Activated T-cell treated with anti-CD3 and anti-CD28 coated beads, Interleukin-2, amount 50 U/mL, for 4 hours (primary cell): ENCODE data around the gene SLC1A3. TPM values are rescaled to one million over a fixed set of nuclear protein-coding genes. Genes with fewer than 3 reads are reported as not detected.

ENCODE experiments used
- ATAC-seq, 2 donors: fragments of 200-7000 bp; cut with Tn5 transposase; one replicate each; pipeline ENCODE4 v1.10.0; 2021
- DNase-seq: peaks from one replicate; pipeline ENCODE4 v3.0.0-alpha.2; 2020
- H3K27me3 Mint-ChIP-seq: one replicate; pipeline ENCODE4 v1.8.0; 2021; ENCODE audit warnings: low read depth, mixed read lengths
- H3K36me3 Mint-ChIP-seq: one replicate; pipeline ENCODE4 v1.8.0; 2022; ENCODE audit warnings: mixed read lengths; ENCODE audit not compliant: insufficient read depth
- H3K4me1 Mint-ChIP-seq: one replicate; pipeline ENCODE4 v1.8.0; 2021; ENCODE audit warnings: low read depth, mixed read lengths
- H3K4me3 Mint-ChIP-seq: one replicate; pipeline ENCODE4 v1.8.0; 2021; ENCODE audit warnings: mild to moderate bottlenecking, moderate library complexity, mixed read lengths
- H3K9me3 Mint-ChIP-seq: one replicate; pipeline ENCODE4 v1.8.0; 2021; ENCODE audit warnings: mixed read lengths
- total RNA-seq, 3 donors: library from RNA; stranded (reverse); gene quantifications; one replicate each; pipeline ENCODE4 v1.2.1, GENCODE V29; 2021

SLC1A3 gene
- total RNA-seq, 3 donors from 2014 or later, result 0.56 to 1.4 (median 0.76) TPM

DNA sequence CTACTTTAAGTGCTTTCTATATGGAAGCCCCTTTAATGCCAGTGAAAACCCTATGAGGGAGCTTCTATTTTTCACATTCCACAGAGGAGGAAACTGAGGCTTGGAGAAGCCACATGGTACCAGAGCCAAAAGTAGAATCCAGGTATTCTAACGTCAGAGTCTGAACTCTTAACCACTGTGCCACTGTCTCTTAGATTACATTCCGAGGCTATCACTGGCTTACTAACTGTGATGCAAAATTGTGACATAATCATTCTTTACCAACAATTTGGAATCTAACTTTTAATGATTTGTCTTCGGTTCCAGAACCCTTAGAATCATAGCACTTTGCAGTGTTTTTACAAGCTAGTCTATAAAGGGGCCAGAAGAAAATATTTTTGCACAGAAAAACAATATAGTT, 59.2 kb downstream of the SLC1A3 start:
- Mint-ChIP-seq H3K9me3 (no peaks in the 10 kb centered on the region), H3K4me3 (no peak overlapping the region), H3K4me1 (no peaks in the 10 kb centered on the region), H3K27me3 (peaks cover 4% of the 10 kb centered on the region), H3K36me3 (no peaks in the 10 kb centered on the region)
- DNase-seq (no peak), ATAC-seq (no peak)

DNA sequence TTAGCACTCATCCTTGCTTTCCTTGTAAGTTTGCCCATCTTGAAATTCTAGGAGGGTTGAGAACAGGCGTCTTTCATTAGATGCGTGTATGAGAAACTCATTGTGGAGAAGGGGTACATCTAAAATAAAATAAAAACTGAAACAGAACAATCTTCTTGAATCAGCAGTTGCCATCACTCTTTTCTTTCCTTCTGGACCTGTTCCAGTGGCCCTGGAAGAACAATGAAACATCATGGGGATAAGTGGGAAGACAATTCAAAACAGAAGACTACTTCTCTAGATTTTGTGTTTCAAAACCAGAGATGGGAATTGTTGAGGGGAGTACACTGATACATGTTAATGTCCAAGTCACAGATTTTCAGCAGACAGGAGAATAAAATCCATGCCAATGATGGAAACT, 59.9 kb downstream of the SLC1A3 start:
- Mint-ChIP-seq H3K36me3 (no peaks in the 10 kb centered on the region), H3K27me3 (peaks cover 2% of the 10 kb centered on the region), H3K9me3 (no peaks in the 10 kb centered on the region), H3K4me3 (no peak overlapping the region), H3K4me1 (no peaks in the 10 kb centered on the region)
- no peak for ATAC-seq
- DNase-seq, result no peak

DNA sequence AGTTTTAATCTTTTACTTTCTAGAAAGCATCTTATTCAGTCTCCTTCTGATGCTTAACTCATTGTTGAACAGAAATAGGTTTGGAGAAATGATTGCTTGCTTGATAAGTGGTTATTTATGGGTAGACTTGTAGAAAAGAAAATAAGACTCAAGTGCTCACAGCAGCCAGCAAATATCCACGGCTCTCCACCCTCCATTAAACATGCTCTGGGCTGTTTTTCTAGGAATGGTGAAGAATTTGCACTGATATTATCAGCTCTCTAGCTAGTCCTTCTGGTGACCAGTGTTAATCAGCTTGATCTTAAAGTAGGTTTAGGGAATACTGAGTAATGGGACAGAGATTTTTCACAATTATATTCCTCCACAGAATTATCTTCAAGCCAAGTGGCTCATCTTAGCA, 60.6 kb downstream of the SLC1A3 start:
- DNase-seq, result no peak
- Mint-ChIP-seq H3K27me3 (peaks cover 2% of the 10 kb centered on the region), H3K4me1 (no peaks in the 10 kb centered on the region), H3K4me3 (no peak overlapping the region), H3K9me3 (no peaks in the 10 kb centered on the region), H3K36me3 (no peaks in the 10 kb centered on the region)
- ATAC-seq, result no peak

DNA sequence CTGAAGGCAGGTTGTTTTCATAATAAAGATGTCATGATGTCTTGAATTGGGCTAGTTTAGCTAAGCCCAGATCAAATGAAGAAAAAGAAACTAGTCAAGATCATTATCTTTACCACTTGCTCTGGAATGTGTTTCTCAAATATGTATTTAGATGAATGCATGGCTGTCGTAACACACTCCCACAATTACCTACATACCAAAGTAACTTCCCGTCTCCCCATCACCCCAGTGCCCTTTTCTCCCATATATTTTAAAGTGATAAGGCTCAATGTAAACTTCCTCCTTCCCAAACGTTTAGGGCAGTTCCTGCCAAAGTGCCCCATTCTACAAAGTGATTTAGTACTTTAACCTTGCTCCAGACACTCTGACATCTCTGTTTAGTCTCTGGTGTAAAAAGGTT, 61.4 kb downstream of the SLC1A3 start:
- Mint-ChIP-seq H3K4me3 (no peak overlapping the region), H3K36me3 (no peaks in the 10 kb centered on the region)

DNA sequence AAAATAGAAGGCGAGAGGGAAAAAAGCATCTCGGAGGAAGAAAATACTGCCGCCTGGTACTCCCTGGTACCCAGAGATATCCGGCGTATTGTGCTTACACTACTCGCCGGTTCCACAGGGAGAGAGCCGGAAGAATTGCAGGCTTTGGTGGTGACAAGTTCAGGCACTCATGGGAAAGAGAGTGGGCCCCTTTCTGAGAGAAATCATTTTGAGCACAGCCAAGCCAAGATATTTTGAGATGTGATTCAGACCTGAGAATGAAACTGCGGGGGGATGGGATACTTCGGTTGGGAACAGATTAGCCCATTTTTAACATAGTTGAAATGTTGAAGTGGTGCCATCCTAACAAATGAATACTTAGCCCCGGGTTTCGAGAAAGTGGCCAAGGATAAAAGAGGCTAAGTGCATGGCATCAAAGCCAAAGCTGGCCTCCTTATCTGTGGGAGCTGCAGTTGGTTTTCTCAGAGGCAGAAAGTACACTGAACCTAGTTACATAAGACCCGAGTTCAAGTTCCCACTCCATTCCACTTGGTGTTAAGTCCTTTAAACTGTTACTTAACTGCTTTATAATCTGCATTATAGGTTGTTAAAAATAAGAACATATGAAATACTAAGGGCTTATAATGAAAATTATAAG, 62.7 kb downstream of the SLC1A3 start:
- H3K9me3 Mint-ChIP-seq, result no peaks in the 10 kb centered on the region
- H3K36me3 Mint-ChIP-seq, result no peaks in the 10 kb centered on the region
- no peaks in the 10 kb centered on the region for H3K4me1 Mint-ChIP-seq
- no peak overlapping the region for H3K4me3 Mint-ChIP-seq
- DNase-seq (no peak), ATAC-seq (no peak)
- H3K27me3 Mint-ChIP-seq, result peaks cover 2% of the 10 kb centered on the region

More for the DNA sequence above, 61.4 kb downstream of the SLC1A3 start:
- no peak for ATAC-seq
- no peak for DNase-seq
- H3K4me1 Mint-ChIP-seq, result no peaks in the 10 kb centered on the region
- peaks cover 2% of the 10 kb centered on the region for H3K27me3 Mint-ChIP-seq
- H3K9me3 Mint-ChIP-seq, result no peaks in the 10 kb centered on the region

DNA sequence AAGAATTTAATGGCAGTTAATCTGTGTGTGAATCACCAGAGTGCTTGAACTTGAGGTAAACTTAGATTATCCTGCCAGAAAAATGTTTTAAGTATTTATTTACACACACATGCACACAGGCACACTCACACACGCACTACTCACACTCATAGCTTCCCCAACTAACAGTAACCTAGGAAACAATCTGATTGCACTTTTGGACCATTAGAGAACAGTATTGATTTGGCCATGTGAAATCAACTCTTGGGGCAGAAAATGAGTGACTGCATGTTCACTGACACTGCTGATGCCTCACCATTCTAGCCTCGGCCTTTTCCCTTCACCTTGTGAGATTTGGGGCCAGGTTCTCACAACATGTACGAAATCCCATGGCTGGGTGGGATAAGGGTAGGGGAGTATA, 64.1 kb downstream of the SLC1A3 start:
- no peak for DNase-seq
- H3K36me3 Mint-ChIP-seq, result no peaks in the 10 kb centered on the region
- peaks cover 2% of the 10 kb centered on the region for H3K27me3 Mint-ChIP-seq
- ATAC-seq, result no peak
- H3K4me1 Mint-ChIP-seq, result no peaks in the 10 kb centered on the region
- H3K9me3 Mint-ChIP-seq, result no peaks in the 10 kb centered on the region
- no peak overlapping the region for H3K4me3 Mint-ChIP-seq

DNA sequence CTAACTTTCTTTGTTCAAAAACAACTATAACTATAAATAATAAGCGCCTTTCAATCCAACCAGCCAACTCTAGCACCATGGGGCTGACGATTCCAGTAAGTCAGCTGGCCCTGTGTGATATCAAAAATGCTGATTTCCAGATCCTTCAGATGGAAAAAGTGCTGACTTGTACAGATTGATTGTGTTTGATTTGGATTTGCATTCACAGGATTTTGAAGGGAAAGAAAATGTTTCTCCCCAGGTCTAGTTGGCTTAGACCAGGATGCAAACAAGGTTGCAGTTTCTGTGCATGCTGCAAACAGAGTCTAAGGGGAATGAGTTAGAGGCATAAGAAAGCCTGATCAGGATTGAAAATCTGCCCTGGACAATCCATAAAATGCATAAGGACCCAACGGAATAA, 68.9 kb downstream of the SLC1A3 start:
- no peaks in the 10 kb centered on the region for H3K9me3 Mint-ChIP-seq
- H3K36me3 Mint-ChIP-seq, result no peaks in the 10 kb centered on the region
- no peak for ATAC-seq
- no peaks in the 10 kb centered on the region for H3K4me1 Mint-ChIP-seq
- no peaks in the 10 kb centered on the region for H3K27me3 Mint-ChIP-seq
- DNase-seq, result no peak
- no peak overlapping the region for H3K4me3 Mint-ChIP-seq

DNA sequence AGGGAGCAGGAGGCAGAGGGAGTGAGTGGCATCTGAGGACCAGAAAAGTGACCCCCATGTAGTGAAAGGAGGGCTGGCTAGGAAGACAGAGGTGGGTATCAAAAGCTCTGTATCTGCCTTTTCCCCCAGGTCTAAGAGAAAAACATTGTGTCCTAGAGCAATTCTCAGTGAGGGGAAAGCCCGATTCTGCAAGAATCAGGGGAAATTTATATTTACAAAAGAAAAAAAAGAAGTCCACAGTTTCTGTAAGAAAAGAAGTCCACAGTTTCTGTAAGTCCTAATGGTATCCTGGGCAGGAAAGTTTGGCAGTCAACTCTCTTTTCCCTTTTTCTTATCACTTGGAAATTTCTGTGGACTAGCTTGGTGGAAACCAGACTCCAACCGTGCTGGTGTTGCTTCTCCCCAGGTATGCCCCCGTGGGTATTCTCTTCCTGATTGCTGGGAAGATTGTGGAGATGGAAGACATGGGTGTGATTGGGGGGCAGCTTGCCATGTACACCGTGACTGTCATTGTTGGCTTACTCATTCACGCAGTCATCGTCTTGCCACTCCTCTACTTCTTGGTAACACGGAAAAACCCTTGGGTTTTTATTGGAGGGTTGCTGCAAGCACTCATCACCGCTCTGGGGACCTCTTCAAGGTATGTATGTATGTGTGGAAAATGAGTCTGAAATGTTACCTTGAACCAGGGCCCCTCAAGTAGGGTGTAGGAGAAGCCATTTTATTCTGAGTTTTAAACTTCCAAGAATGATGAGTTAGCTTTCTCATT, 73.0 kb downstream of the SLC1A3 start:
- no peaks in the 10 kb centered on the region for H3K9me3 Mint-ChIP-seq
- ATAC-seq (no peak), DNase-seq (no peak)
- H3K4me3 Mint-ChIP-seq, result no peak overlapping the region
- H3K36me3 Mint-ChIP-seq, result no peaks in the 10 kb centered on the region
- no peaks in the 10 kb centered on the region for H3K27me3 Mint-ChIP-seq
- no peaks in the 10 kb centered on the region for H3K4me1 Mint-ChIP-seq

DNA sequence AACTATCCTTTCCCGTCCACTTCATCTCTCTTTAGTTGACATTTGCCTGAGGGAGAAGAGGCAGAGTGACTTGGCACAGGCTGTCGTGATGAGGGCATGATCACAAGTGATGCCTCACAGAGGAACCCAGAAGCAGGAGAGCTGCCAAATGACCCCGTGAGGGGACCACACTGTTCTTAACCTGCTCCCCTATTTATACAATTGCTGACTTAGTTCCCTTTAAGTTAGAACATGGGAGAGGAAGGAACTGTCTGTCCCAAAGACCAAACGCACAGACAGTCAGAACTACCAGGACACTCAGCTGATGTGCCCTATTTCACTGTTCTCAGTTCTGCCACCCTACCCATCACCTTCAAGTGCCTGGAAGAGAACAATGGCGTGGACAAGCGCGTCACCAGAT, 73.7 kb downstream of the SLC1A3 start:
- Mint-ChIP-seq H3K4me3 (no peak overlapping the region), H3K36me3 (no peaks in the 10 kb centered on the region), H3K4me1 (no peaks in the 10 kb centered on the region), H3K27me3 (no peaks in the 10 kb centered on the region), H3K9me3 (no peaks in the 10 kb centered on the region)
- ATAC-seq, result no peak
- no peak for DNase-seq

DNA sequence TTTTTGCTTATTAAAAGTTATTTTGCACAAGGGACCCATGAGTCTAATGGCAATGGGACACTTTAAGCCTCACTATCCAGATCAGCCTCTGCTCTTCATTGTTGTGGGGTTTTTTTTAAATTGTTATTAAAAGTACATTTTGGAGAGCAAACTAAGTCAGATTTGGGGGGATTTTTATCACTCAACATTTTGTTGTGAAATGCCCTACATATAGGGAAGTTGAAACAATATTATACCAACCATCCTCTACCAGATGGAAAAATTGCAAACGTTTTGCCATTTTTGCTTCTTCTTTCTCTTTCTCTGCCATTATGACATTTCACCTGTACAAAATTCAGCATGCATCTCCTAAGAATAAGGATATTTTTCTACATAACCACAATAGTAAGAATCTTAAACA, 75.3 kb downstream of the SLC1A3 start:
- DNase-seq (no peak), ATAC-seq (no peak)
- Mint-ChIP-seq H3K27me3 (peaks cover 2% of the 10 kb centered on the region), H3K9me3 (no peaks in the 10 kb centered on the region), H3K36me3 (no peaks in the 10 kb centered on the region), H3K4me3 (no peak overlapping the region), H3K4me1 (no peaks in the 10 kb centered on the region)

DNA sequence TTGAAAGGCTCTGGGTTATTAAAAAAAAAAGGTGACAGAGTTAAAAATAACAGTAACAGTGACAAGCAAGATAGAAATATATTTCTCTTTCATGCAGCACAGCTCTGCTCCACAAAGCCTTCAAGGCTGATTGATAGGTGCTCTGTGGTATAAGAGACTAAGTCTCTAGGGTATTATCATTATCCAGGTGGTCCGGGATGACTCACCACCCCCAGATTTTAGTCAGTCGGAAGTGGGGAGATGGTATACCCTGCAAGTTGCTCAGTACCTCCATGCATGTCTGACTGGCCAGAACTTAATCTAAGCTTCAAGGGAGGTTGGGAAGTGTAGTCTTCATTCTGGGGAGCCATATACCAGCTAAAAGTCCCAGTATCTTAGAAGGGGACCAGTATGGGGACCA, 76.1 kb downstream of the SLC1A3 start:
- no peak overlapping the region for H3K4me3 Mint-ChIP-seq
- no peaks in the 10 kb centered on the region for H3K9me3 Mint-ChIP-seq
- ATAC-seq, result no peak
- no peak for DNase-seq
- H3K4me1 Mint-ChIP-seq, result no peaks in the 10 kb centered on the region
- H3K27me3 Mint-ChIP-seq, result peaks cover 2% of the 10 kb centered on the region
- no peaks in the 10 kb centered on the region for H3K36me3 Mint-ChIP-seq

DNA sequence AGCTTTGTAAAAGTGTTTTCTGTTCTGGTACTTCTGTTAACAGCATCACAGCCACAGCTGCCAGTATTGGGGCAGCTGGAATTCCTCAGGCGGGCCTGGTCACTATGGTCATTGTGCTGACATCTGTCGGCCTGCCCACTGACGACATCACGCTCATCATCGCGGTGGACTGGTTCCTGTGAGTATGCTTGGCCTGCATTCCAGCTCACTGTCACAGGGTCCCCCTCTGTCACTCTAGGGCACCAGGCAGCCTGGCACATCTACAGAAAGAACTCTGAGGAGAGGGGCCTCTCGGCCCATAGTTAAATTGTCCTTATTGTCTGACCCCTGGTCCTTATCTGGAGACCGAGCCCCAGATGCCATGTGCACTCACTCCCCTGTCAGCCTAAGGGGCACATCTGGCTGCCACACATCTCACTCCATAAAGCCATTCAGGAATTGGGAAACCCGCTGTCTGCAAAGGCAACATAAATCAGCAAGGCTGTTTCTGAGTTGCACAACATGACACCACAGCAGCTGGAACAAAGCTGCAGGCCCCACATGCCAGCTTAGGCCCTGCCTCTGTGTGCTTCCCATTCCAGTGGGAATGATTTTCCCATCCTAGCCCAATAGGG, 77.5 kb downstream of the SLC1A3 start:
- Mint-ChIP-seq H3K9me3 (no peaks in the 10 kb centered on the region), H3K4me3 (no peak overlapping the region), H3K4me1 (no peaks in the 10 kb centered on the region), H3K36me3 (no peaks in the 10 kb centered on the region), H3K27me3 (peaks cover 6% of the 10 kb centered on the region)
- DNase-seq (no peak), ATAC-seq (no peak)

DNA sequence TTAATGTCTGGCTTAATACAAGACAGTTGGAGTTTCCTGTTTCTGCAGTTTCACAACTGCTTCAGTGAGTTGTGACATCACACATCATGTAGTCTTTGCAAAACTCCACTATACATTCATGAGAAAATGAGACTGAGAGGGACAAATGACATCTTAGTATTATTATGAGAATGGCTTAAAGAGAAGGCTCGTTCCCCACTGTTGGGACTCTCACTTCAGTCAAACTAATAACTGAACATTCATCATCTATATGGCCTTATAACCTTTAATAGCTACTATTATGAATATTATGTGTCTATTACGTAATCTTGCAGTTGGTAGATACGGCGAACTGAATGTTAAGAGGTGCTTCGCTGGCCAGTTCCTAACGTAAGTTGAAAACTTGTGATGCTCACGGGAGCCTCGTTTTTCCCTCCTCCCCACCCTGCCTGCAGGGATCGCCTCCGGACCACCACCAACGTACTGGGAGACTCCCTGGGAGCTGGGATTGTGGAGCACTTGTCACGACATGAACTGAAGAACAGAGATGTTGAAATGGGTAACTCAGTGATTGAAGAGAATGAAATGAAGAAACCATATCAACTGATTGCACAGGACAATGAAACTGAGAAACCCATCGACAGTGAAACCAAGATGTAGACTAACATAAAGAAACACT, 79.4 kb downstream of the SLC1A3 start:
- Mint-ChIP-seq H3K4me1 (peaks cover 10% of the 10 kb centered on the region), H3K36me3 (no peaks in the 10 kb centered on the region), H3K4me3 (no peak overlapping the region), H3K27me3 (peaks cover 8% of the 10 kb centered on the region), H3K9me3 (no peaks in the 10 kb centered on the region)
- ATAC-seq (no peak), DNase-seq (no peak)

DNA sequence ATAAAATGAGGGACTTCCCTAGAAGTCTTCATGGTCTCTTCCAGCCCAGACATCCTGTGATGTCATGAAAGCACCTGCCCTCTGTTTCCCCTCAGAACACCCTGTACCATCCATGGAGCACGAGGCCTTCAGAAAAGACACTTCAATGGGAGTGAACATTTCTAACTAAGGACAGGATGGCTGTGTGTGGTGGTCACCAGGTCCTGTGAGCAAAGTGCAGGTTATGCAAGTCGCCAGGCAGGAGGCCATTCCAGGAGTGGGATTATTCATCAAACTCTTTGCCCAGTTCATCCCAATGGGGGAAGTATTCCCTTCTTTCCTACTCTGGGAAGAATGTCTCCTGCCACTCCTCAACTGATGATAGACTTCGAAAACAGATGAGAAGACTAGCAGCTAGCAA, 80.5 kb downstream of the SLC1A3 start:
- DNase-seq (no peak), ATAC-seq (no peak)
- Mint-ChIP-seq H3K36me3 (no peaks in the 10 kb centered on the region), H3K27me3 (peaks cover 11% of the 10 kb centered on the region), H3K4me3 (no peak overlapping the region), H3K9me3 (no peaks in the 10 kb centered on the region), H3K4me1 (peaks cover 12% of the 10 kb centered on the region)
